ENCODE results near the gene NXN.

GRCh38 chr17:834136-834535 is 145.4 kb downstream of the NXN start:
- TF ChIP-seq POLR2AphosphoS5 (IDR thresholded peaks at IDR 0.05) (no peak), CTCF (IDR thresholded peaks at IDR 0.05) (no peak)

All from transverse colon (tissue), 4 donors.